SU-DHL-6 (cell line): ENCODE data around the gene PASD1.

ENCODE experiments used
- H2AFZ ChIP-seq: fragments of 200-600 bp; sonication (generic); 2 replicates; pipeline ENCODE4 v1.6.1; 2014; ENCODE audit warnings: low read depth, mild to moderate bottlenecking, moderate library complexity, mixed read lengths, antibody characterized with exemption, low read length; ENCODE audit not compliant: severe bottlenecking
- H3F3A ChIP-seq: fragments of 200-600 bp; shearing (Covaris generic); 2 replicates; pipeline ENCODE4 v1.6.0; 2016; ENCODE audit warnings: antibody characterized with exemption, mild to moderate bottlenecking; ENCODE audit not compliant: insufficient read depth
- H3K27ac ChIP-seq: fragments of 200-600 bp; sonication (generic); 2 replicates; pipeline ENCODE4 v1.5.1; 2016; ENCODE audit warnings: low read depth, mild to moderate bottlenecking, low read length, moderate library complexity, mixed read lengths
- H3K27me3 ChIP-seq: fragments of 200-600 bp; sonication (generic), shearing (Covaris generic); 2 replicates; pipeline ENCODE4 v1.6.0; 2014; ENCODE audit warnings: mild to moderate bottlenecking, low read length
- H3K36me3 ChIP-seq: fragments of 200-600 bp; sonication (generic); 2 replicates; pipeline ENCODE4 v1.6.1; 2014; ENCODE audit warnings: mild to moderate bottlenecking, low read length, mixed read lengths
- H3K4me2 ChIP-seq: fragments of 300-600, 200-600 bp; shearing (Covaris generic), sonication (generic); 2 replicates; pipeline ENCODE4 v1.6.0; 2014; ENCODE audit warnings: low read length, low read depth, mild to moderate bottlenecking; ENCODE audit not compliant: poor library complexity, severe bottlenecking
- H3K4me3 ChIP-seq: fragments of 200-600 bp; sonication (generic); 2 replicates; pipeline ENCODE4 v1.5.1; 2014; ENCODE audit warnings: antibody characterized with exemption, low read length, mild to moderate bottlenecking, mixed read lengths; ENCODE audit not compliant: insufficient read depth, poor library complexity, severe bottlenecking
- H3K79me2 ChIP-seq: fragments of 200-600 bp; sonication (generic); 2 replicates; pipeline ENCODE4 v1.6.1; 2014; ENCODE audit warnings: mild to moderate bottlenecking, low read length, moderate library complexity; ENCODE audit not compliant: insufficient read depth
- H3K9ac ChIP-seq: fragments of 200-600 bp; sonication (generic); 2 replicates; pipeline ENCODE4 v1.7.0; 2014; ENCODE audit warnings: mild to moderate bottlenecking, low read length
- H3K9me2 ChIP-seq: fragments of 200-600 bp; sonication (generic); replicated peaks from 2 replicates; pipeline ENCODE4 v1.6.1; 2014; ENCODE audit warnings: low read length; ENCODE audit not compliant: insufficient read depth
- H3K9me3 ChIP-seq: fragments of 200-600 bp; sonication (generic); 2 replicates; pipeline ENCODE4 v1.6.1; 2014; ENCODE audit warnings: low read length, mixed read lengths; ENCODE audit not compliant: insufficient read depth
- H4K20me1 ChIP-seq: fragments of 200-600 bp; sonication (generic); 2 replicates; pipeline ENCODE4 v1.6.1; 2014; ENCODE audit warnings: low read depth, mild to moderate bottlenecking, antibody characterized with exemption, low read length, moderate library complexity, mixed read lengths
- CTCF ChIP-seq: fragments of 200-600 bp; sonication (generic); IDR thresholded peaks from one replicate; pipeline ENCODE4 v1.5.1; 2017; ENCODE audit warnings: antibody characterized with exemption, mild to moderate bottlenecking, low read length, moderate library complexity; ENCODE audit not compliant: insufficient read depth, poor library complexity, severe bottlenecking
- EZH2phosphoT487 ChIP-seq: fragments of 200-600 bp; sonication (generic), shearing (Covaris generic); conservative IDR thresholded peaks from 2 replicates; pipeline ENCODE4 v1.6.1; 2018; ENCODE audit warnings: mild to moderate bottlenecking, antibody characterized with exemption, low read length, moderate library complexity, mixed read lengths

The PASD1 gene

GRCh38 chrX:151609222-151609621 lies 45.7 kb downstream of the PASD1 start:
- no peak overlapping the region for H3K9ac ChIP-seq
- no peaks in the 10 kb centered on the region for H3F3A ChIP-seq
- no peak overlapping the region for H2AFZ ChIP-seq
- H3K27me3 ChIP-seq, result no peaks in the 10 kb centered on the region
- H4K20me1 ChIP-seq, result no peaks in the 10 kb centered on the region
- no peak overlapping the region for H3K27ac ChIP-seq
- TF ChIP-seq EZH2phosphoT487 (no peak), CTCF (no peak)
- no peaks in the 10 kb centered on the region for H3K9me3 ChIP-seq
- H3K9me2 ChIP-seq, result no peaks in the 10 kb centered on the region
- no peaks in the 10 kb centered on the region for H3K79me2 ChIP-seq
- H3K36me3 ChIP-seq, result no peaks in the 10 kb centered on the region
- H3K4me2 ChIP-seq, result no peak overlapping the region
- H3K4me3 ChIP-seq, result no peak overlapping the region

GRCh38 chrX:151621422-151621821 lies 57.9 kb downstream of the PASD1 start:
- Histone ChIP-seq H3K27ac (no peak overlapping the region), H3K4me3 (no peak overlapping the region), H4K20me1 (no peaks in the 10 kb centered on the region), H3K9ac (no peak overlapping the region), H3K27me3 (no peaks in the 10 kb centered on the region), H3K9me3 (no peaks in the 10 kb centered on the region), H3K36me3 (no peaks in the 10 kb centered on the region), H3K9me2 (no peaks in the 10 kb centered on the region), H2AFZ (no peak overlapping the region), H3K4me2 (no peak overlapping the region), H3F3A (no peaks in the 10 kb centered on the region), H3K79me2 (no peaks in the 10 kb centered on the region)
- TF ChIP-seq CTCF (no peak), EZH2phosphoT487 (no peak)

GRCh38 chrX:151624677-151625076 lies 61.2 kb downstream of the PASD1 start:
- Histone ChIP-seq H3K4me3 (no peak overlapping the region), H3F3A (no peaks in the 10 kb centered on the region), H4K20me1 (no peaks in the 10 kb centered on the region), H3K79me2 (no peaks in the 10 kb centered on the region), H3K4me2 (no peak overlapping the region), H3K27me3 (no peaks in the 10 kb centered on the region), H3K9me3 (no peaks in the 10 kb centered on the region), H3K9ac (no peak overlapping the region), H3K27ac (no peak overlapping the region), H3K36me3 (no peaks in the 10 kb centered on the region), H3K9me2 (no peaks in the 10 kb centered on the region), H2AFZ (no peak overlapping the region)
- TF ChIP-seq CTCF, result no peak
- TF ChIP-seq EZH2phosphoT487, result no peak

DNA sequence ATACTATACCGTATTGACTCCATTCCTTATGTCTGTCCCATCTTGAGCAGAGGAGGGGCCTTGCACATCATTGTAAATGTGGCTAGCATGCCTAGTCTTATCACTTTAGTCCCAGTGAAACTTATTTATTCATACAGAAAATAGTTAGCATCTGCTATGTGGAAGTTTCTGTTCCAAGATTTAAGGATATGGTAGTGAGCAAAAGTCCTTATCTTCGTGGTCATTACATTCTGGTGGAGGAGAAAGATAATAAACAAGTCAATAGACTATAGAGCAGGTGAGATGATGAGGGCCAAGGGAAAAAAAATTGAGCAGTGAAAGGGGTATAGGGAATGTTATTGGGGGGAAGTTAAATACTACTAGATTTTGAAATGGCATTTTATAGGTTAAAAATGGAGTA lies 68.3 kb downstream of the PASD1 start:
- no peak overlapping the region for H3K4me3 ChIP-seq
- no peaks in the 10 kb centered on the region for H3K79me2 ChIP-seq
- H3K27ac ChIP-seq, result no peak overlapping the region
- H3K27me3 ChIP-seq, result no peaks in the 10 kb centered on the region
- no peak overlapping the region for H2AFZ ChIP-seq
- TF ChIP-seq CTCF (no peak), EZH2phosphoT487 (no peak)
- no peak overlapping the region for H3K4me2 ChIP-seq
- no peaks in the 10 kb centered on the region for H3K9me2 ChIP-seq
- no peaks in the 10 kb centered on the region for H3K9me3 ChIP-seq
- no peaks in the 10 kb centered on the region for H3K36me3 ChIP-seq
- no peaks in the 10 kb centered on the region for H3F3A ChIP-seq
- no peaks in the 10 kb centered on the region for H4K20me1 ChIP-seq
- H3K9ac ChIP-seq, result no peak overlapping the region
